ENCODE measurements around the gene TMEM11.

The TMEM11 gene

DNA sequence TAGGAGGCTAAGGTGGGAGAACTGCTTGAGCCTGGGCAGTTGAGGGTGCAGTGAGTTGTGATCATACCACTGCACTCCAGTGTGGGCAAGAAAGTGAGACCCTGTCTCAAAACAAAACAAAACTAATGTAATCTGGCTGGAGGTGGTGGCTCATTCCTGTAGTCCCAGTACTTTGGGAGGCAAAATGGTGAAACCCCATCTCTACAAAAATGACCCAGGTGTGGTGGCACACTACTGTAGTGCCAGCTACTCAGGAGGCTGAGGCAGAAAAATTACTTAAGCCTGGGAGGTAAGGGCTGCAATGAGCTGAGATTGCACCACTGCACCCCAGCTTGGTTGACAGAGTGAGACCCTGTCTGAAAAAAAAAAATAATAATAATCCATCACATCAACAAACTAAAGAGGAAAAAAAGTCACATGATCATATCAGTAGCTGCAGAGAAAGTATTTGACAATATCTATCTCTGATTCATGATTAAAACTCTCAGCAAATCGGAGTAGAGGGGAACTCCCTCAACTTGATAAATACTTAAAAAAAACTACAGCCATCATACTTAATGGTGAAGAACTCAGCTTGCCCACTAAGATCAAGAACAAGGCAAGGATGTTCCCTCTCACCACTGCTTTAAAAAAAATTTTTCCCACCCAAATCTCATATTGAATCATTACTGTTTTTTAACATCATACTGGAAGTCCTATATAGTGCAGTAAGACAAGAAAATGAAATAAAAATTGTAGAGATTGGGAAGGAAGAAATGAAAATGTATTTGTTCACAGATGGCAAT is 56.2 kb downstream of the TMEM11 start:
- DNase-seq = no peak

- DNase-seq = no peak
Measured at GRCh38 chr17:21152731-21153130, 61.2 kb downstream of the TMEM11 start.

DNA sequence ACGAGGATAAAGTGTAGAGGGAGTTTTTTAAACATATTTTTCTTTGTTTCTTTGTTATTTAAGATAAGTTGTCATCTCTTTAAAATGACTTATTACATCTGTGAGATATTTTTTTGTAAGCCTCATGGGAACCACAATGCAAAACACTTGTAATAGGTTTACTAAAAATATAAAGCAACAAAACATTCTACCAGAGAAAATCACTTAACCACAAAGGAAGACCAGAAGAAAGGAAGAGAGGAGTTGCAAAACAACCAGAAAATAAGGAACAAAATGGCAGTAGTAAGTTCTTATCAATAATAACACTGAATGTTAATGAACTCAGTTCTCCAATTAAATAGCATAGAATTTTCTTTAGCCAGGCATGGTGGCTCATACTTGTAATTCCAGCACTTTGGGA is 64.3 kb downstream of the TMEM11 start:
- peak in 1 of 2 donors; percentile 46 for DNase-seq
